ENCODE measurements around the gene ZNF423. TPM values are rescaled to one million over a fixed set of nuclear protein-coding genes. Genes with fewer than 3 reads are reported as not detected.

The ZNF423 gene
- total RNA-seq, 1 donor, result 11.6 TPM

DNA sequence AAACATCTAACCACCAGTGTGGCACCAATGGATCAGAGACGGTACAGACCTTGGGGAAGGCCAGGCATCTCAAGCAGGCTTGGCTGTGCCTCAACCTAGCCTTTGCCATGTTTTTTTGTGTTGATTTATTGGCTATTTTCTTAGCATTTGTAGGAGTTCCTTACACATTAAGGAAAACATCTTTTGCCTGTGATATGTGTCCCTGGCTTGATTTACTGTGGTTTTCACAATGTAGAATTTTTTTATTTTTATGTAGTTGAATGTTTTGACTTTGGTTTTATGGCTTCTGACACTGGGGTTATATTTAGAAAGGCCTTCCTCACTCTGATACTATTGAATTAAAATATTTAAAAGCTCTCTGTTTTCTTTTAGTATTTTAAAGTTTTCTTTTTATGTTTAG lies 132.6 kb downstream of the ZNF423 start:
- Histone ChIP-seq H3K9me3 (ENCODE audit: low read depth, low read length) (no peaks in the 10 kb centered on the region), H3K36me3 (ENCODE audit: insufficient read depth, low read length) (no peaks in the 10 kb centered on the region), H2AFZ (ENCODE audit: low read length) (no peak overlapping the region), H3K4me3 (ENCODE audit: insufficient read depth, low read length) (no peak overlapping the region), H3K27ac (ENCODE audit: low read depth, low read length) (no peak overlapping the region), H4K20me1 (ENCODE audit: insufficient read depth, low read length) (no peaks in the 10 kb centered on the region), H3K4me2 (ENCODE audit: insufficient read depth, low read length) (no peak overlapping the region), H3K79me2 (ENCODE audit: insufficient read depth, low read length) (no peaks in the 10 kb centered on the region), H3K4me1 (ENCODE audit: insufficient read depth, low read length) (no peaks in the 10 kb centered on the region), H3K27me3 (ENCODE audit: insufficient read depth, low read length) (no peaks in the 10 kb centered on the region)
- DNase-seq (ENCODE audit: insufficient read length, low spot score, missing footprints), result no peak
- TF ChIP-seq, protein P1, sequence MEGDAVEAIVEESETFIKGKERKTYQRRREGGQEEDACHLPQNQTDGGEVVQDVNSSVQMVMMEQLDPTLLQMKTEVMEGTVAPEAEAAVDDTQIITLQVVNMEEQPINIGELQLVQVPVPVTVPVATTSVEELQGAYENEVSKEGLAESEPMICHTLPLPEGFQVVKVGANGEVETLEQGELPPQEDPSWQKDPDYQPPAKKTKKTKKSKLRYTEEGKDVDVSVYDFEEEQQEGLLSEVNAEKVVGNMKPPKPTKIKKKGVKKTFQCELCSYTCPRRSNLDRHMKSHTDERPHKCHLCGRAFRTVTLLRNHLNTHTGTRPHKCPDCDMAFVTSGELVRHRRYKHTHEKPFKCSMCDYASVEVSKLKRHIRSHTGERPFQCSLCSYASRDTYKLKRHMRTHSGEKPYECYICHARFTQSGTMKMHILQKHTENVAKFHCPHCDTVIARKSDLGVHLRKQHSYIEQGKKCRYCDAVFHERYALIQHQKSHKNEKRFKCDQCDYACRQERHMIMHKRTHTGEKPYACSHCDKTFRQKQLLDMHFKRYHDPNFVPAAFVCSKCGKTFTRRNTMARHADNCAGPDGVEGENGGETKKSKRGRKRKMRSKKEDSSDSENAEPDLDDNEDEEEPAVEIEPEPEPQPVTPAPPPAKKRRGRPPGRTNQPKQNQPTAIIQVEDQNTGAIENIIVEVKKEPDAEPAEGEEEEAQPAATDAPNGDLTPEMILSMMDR (IDR thresholded peaks at IDR 0.05; ENCODE audit: extremely low read depth, low read depth, low read length), result no peak

DNA sequence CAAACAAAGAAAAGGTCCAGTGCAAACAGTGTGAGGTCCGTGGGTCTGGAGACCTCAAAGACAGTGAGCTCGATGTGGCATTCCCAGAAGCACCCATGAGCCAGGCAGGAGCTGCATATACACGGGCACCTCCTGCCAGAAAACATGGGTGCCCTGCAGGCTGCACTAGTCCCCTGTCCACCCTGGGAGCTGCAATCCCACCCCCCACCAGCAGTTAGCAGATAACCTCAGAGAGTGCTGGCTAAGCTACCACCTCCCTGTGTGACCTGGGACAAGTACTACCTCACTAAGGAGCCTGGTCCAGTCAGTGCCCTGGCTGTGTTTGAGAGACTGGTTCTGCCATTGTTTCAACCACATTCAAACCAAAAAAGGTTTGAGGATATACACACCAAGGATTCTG lies 135.7 kb downstream of the ZNF423 start:
- H3K4me2 ChIP-seq (ENCODE audit: insufficient read depth, low read length), result no peak overlapping the region
- H3K4me1 ChIP-seq (ENCODE audit: insufficient read depth, low read length), result no peaks in the 10 kb centered on the region
- H2AFZ ChIP-seq (ENCODE audit: low read length), result no peak overlapping the region
- no peaks in the 10 kb centered on the region for H3K9me3 ChIP-seq (ENCODE audit: low read depth, low read length)
- H3K36me3 ChIP-seq (ENCODE audit: insufficient read depth, low read length), result no peaks in the 10 kb centered on the region
- no peak overlapping the region for H3K4me3 ChIP-seq (ENCODE audit: insufficient read depth, low read length)
- H3K27me3 ChIP-seq (ENCODE audit: insufficient read depth, low read length), result no peaks in the 10 kb centered on the region
- H4K20me1 ChIP-seq (ENCODE audit: insufficient read depth, low read length), result peaks cover 5% of the 10 kb centered on the region
- H3K79me2 ChIP-seq (ENCODE audit: insufficient read depth, low read length), result no peaks in the 10 kb centered on the region
- no peak for DNase-seq (ENCODE audit: insufficient read length, low spot score, missing footprints)
- no peak overlapping the region for H3K27ac ChIP-seq (ENCODE audit: low read depth, low read length)
- TF ChIP-seq, protein P1 (IDR thresholded peaks at IDR 0.05; ENCODE audit: extremely low read depth, low read depth, low read length), result no peak

GRCh38 chr16:49717689-49718088 lies 138.2 kb downstream of the ZNF423 start:
- Histone ChIP-seq H3K4me3 (ENCODE audit: insufficient read depth, low read length) (no peak overlapping the region), H3K9me3 (ENCODE audit: low read depth, low read length) (no peaks in the 10 kb centered on the region), H3K27ac (ENCODE audit: low read depth, low read length) (no peak overlapping the region), H3K4me2 (ENCODE audit: insufficient read depth, low read length) (no peak overlapping the region), H3K36me3 (ENCODE audit: insufficient read depth, low read length) (no peaks in the 10 kb centered on the region), H3K27me3 (ENCODE audit: insufficient read depth, low read length) (no peaks in the 10 kb centered on the region), H4K20me1 (ENCODE audit: insufficient read depth, low read length) (peaks cover 5% of the 10 kb centered on the region), H3K79me2 (ENCODE audit: insufficient read depth, low read length) (no peaks in the 10 kb centered on the region), H3K4me1 (ENCODE audit: insufficient read depth, low read length) (no peaks in the 10 kb centered on the region), H2AFZ (ENCODE audit: low read length) (no peak overlapping the region)
- TF ChIP-seq, protein P1 (IDR thresholded peaks at IDR 0.05; ENCODE audit: extremely low read depth, low read depth, low read length), result no peak
- no peak for DNase-seq (ENCODE audit: insufficient read length, low spot score, missing footprints)

GRCh38 chr16:49716339-49716934 lies 139.5 kb downstream of the ZNF423 start:
- H3K27me3 ChIP-seq (ENCODE audit: insufficient read depth, low read length), result no peaks in the 10 kb centered on the region
- H4K20me1 ChIP-seq (ENCODE audit: insufficient read depth, low read length), result peaks cover 5% of the 10 kb centered on the region
- H3K4me1 ChIP-seq (ENCODE audit: insufficient read depth, low read length), result no peaks in the 10 kb centered on the region
- H2AFZ ChIP-seq (ENCODE audit: low read length), result no peak overlapping the region
- H3K27ac ChIP-seq (ENCODE audit: low read depth, low read length), result no peak overlapping the region
- H3K79me2 ChIP-seq (ENCODE audit: insufficient read depth, low read length), result no peaks in the 10 kb centered on the region
- H3K4me2 ChIP-seq (ENCODE audit: insufficient read depth, low read length), result no peak overlapping the region
- H3K36me3 ChIP-seq (ENCODE audit: insufficient read depth, low read length), result no peaks in the 10 kb centered on the region
- no peak overlapping the region for H3K4me3 ChIP-seq (ENCODE audit: insufficient read depth, low read length)
- TF ChIP-seq, protein P1 (IDR thresholded peaks at IDR 0.05; ENCODE audit: extremely low read depth, low read depth, low read length), result no peak
- no peaks in the 10 kb centered on the region for H3K9me3 ChIP-seq (ENCODE audit: low read depth, low read length)
- DNase-seq (ENCODE audit: insufficient read length, low spot score, missing footprints), result no peak
